Keratinocyte (primary cell): ENCODE data around the gene HS3ST3A1. TPM values are rescaled to one million over a fixed set of nuclear protein-coding genes. Genes with fewer than 3 reads are reported as not detected.
"Not testable (repeated sequence)": the region's sequence is repeated elsewhere in the genome, so short reads cannot be mapped to it uniquely, and the experiment has no call there.

Experiments
- DNase-seq: peaks from one replicate; pipeline ENCODE4 v3.0.0-alpha.2; 2011; ENCODE audit warnings: low read depth, missing footprints, low spot score
- FAIRE-seq: peaks from 2 replicates; lab custom pipeline; 2011; peaks lifted over from hg19 to GRCh38; lab: Jason Lieb, UNC
- H2AFZ ChIP-seq: 2 replicates; pipeline ENCODE4 v1.6.0; 2012; ENCODE audit warnings: low read length, control low read depth, inconsistent platforms; ENCODE audit not compliant: control insufficient read depth
- H3K27ac ChIP-seq: 2 replicates; pipeline ENCODE4 v1.5.1; 2011; ENCODE audit warnings: low read length; ENCODE audit not compliant: control insufficient read depth, insufficient read depth
- H3K27me3 ChIP-seq: 3 replicates; pipeline ENCODE4 v1.6.0; 2011; ENCODE audit warnings: low read length; ENCODE audit not compliant: control insufficient read depth, insufficient read depth; ENCODE audit errors: extremely low read depth
- H3K36me3 ChIP-seq, 2 experiments: 2 replicates in 1 of 2; 3 replicates in 1 of 2; pipeline ENCODE4 v1.5.1; 2011; ENCODE audit warnings: low read length in 2 of 2, mild to moderate bottlenecking in 1 of 2; ENCODE audit not compliant: control insufficient read depth in 2 of 2, insufficient read depth in 2 of 2; ENCODE audit errors: extremely low read depth in 1 of 2
- H3K4me1 ChIP-seq: 3 replicates; pipeline ENCODE4 v1.5.1; 2011; ENCODE audit warnings: low read length; ENCODE audit not compliant: control insufficient read depth, insufficient read depth; ENCODE audit errors: extremely low read depth
- H3K4me2 ChIP-seq: 3 replicates; pipeline ENCODE4 v1.6.0; 2011; ENCODE audit warnings: low read depth, low read length; ENCODE audit not compliant: control insufficient read depth, insufficient read depth; ENCODE audit errors: extremely low read depth
- H3K4me3 ChIP-seq, 3 experiments: fragments of 200-600 bp in 1 of 3; sonication (generic) in 1 of 3; 2 replicates in 2 of 3; 3 replicates in 1 of 3; pipeline ENCODE4 v1.5.1; 2011 to 2016; ENCODE audit warnings: low read length in 3 of 3, mild to moderate bottlenecking in 3 of 3, control low read depth in 2 of 3, inconsistent platforms in 1 of 3, low read depth in 1 of 3, mixed read lengths in 1 of 3, mixed run types in 1 of 3, moderate library complexity in 1 of 3; ENCODE audit not compliant: control insufficient read depth in 2 of 3, insufficient read depth in 2 of 3; ENCODE audit errors: extremely low read depth in 1 of 3
- H3K79me2 ChIP-seq: 2 replicates; pipeline ENCODE4 v1.6.0; 2012; ENCODE audit warnings: low read length; ENCODE audit not compliant: control insufficient read depth, insufficient read depth
- H3K9ac ChIP-seq: 3 replicates; pipeline ENCODE4 v1.6.0; 2011; ENCODE audit warnings: low read length; ENCODE audit not compliant: control insufficient read depth, insufficient read depth; ENCODE audit errors: extremely low read depth
- H3K9me1 ChIP-seq: 3 replicates; pipeline ENCODE4 v1.6.0; 2011; ENCODE audit warnings: low read length; ENCODE audit not compliant: control insufficient read depth, insufficient read depth; ENCODE audit errors: extremely low read depth
- H3K9me3 ChIP-seq: 2 replicates; pipeline ENCODE4 v1.5.1; 2012; ENCODE audit warnings: low read depth, low read length; ENCODE audit not compliant: control insufficient read depth
- H4K20me1 ChIP-seq: 3 replicates; pipeline ENCODE4 v1.6.0; 2011; ENCODE audit warnings: low read length; ENCODE audit not compliant: control insufficient read depth, insufficient read depth; ENCODE audit errors: extremely low read depth
- EZH2 ChIP-seq: IDR thresholded peaks from one replicate; pipeline ENCODE4 v1.6.1; 2012; ENCODE audit warnings: inconsistent platforms, mild to moderate bottlenecking, low read length, moderate library complexity
- dilution Hi-C: fragments of 300-500 bp; cut with MboI; formaldehyde crosslinking; loops from one replicate; pipeline ENCODE4 v1.7.0; 2020; ENCODE audit warnings: low sequenced_read_pairs; ENCODE audit not compliant: extremely low pct_ligation_motif_present
- polyA plus RNA-seq, 5 experiments: library from polyadenylated mRNA; depleted of rRNA in 3 of 5; stranded (reverse) in 3 of 5; stranded (forward) in 1 of 5; unstranded in 1 of 5; fragments of >200 nt; gene quantifications; 1 replicate in 1 of 5; 2 replicates in 3 of 5; 3 replicates in 1 of 5; pipeline versions ENCODE4 v1.2.1 to v1.2.3, GENCODE V29; 2011 to 2012; ENCODE audit warnings: missing spikeins in 2 of 5, low read depth in 1 of 5, low replicate concordance in 1 of 5
- TF ChIP-seq, protein P1 (sequence below), 3 experiments: IDR thresholded peaks in 1 of 3; conservative IDR thresholded peaks in 1 of 3; optimal IDR thresholded peaks in 1 of 3; 2 replicates in 2 of 3; 3 replicates in 1 of 3; pipeline versions ENCODE3 to v1.5.1; 2011; ENCODE audit warnings: low read length in 3 of 3, mild to moderate bottlenecking in 3 of 3, moderate library complexity in 2 of 3, control low read depth in 1 of 3, inconsistent platforms in 1 of 3; ENCODE audit not compliant: insufficient read depth in 2 of 3; ENCODE audit errors: extremely low read depth in 1 of 3

HS3ST3A1 gene
- polyA plus RNA-seq, 1 donor (not counting 4 experiments of a cell fraction or from before 2014, with no cell fraction given) = 0.04 TPM

DNA sequence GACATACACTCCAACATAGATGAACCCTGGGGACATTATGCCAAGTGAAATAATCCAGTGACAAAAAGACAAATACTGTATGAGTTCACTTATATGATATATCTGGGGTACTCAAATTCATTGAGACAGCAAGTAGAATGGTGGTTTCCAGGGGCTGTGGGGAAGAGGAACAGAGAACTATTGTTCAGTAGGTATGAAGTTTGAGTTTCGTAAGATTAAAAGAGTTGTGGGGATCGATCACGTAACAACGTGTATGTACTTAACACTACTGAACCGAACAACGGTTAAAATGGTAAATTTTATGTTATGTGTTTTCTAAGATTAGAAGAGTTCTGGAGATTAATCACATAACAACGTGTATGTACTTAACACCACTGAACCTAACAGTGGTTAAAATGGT, 100.8 kb downstream of the HS3ST3A1 start:
- Histone ChIP-seq H3K36me3 (no peaks in the 10 kb centered on the region), H3K4me1 (no peaks in the 10 kb centered on the region), H3K27me3 (no peaks in the 10 kb centered on the region), H3K9me1 (no peaks in the 10 kb centered on the region), H3K79me2 (no peaks in the 10 kb centered on the region), H3K27ac (no peak overlapping the region), H4K20me1 (no peaks in the 10 kb centered on the region), H3K9ac (no peak overlapping the region), H2AFZ (no peak overlapping the region), H3K4me3 (no peak overlapping the region), H3K9me3 (no peaks in the 10 kb centered on the region), H3K4me2 (no peak overlapping the region)
- dilution Hi-C loops = no loop called here
- FAIRE-seq (no peak), DNase-seq (no peak)
- TF ChIP-seq EZH2 = no peak

DNA sequence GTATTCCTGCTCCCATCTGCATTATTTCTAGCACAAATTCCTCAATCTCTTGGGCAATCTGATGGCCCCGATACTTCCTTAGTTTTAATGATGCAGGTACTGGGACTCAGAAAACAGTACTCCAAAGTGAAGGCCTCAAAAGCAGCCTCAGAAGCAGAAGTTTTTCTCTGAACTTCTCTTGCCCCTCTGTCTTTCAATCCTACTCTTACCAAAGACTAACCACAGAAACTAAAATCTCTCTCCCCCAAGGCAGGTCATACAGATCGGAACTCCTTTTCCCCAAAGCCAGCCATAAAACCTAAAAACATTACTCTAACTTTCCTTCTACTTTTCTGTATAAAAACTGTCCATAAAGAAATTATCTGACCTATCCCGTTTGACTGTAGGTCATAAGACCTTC, 103.5 kb downstream of the HS3ST3A1 start:
- Histone ChIP-seq H3K9ac (no peak overlapping the region), H3K36me3 (no peaks in the 10 kb centered on the region), H2AFZ (no peak overlapping the region), H3K4me1 (no peaks in the 10 kb centered on the region), H3K79me2 (no peaks in the 10 kb centered on the region), H3K9me3 (no peaks in the 10 kb centered on the region), H3K4me3 (no peak overlapping the region), H3K4me2 (no peak overlapping the region), H3K9me1 (no peaks in the 10 kb centered on the region), H3K27me3 (no peaks in the 10 kb centered on the region), H3K27ac (no peak overlapping the region), H4K20me1 (no peaks in the 10 kb centered on the region)
- FAIRE-seq = no peak
- TF ChIP-seq, protein P1, sequence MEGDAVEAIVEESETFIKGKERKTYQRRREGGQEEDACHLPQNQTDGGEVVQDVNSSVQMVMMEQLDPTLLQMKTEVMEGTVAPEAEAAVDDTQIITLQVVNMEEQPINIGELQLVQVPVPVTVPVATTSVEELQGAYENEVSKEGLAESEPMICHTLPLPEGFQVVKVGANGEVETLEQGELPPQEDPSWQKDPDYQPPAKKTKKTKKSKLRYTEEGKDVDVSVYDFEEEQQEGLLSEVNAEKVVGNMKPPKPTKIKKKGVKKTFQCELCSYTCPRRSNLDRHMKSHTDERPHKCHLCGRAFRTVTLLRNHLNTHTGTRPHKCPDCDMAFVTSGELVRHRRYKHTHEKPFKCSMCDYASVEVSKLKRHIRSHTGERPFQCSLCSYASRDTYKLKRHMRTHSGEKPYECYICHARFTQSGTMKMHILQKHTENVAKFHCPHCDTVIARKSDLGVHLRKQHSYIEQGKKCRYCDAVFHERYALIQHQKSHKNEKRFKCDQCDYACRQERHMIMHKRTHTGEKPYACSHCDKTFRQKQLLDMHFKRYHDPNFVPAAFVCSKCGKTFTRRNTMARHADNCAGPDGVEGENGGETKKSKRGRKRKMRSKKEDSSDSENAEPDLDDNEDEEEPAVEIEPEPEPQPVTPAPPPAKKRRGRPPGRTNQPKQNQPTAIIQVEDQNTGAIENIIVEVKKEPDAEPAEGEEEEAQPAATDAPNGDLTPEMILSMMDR (optimal IDR thresholded peaks at IDR 0.05 in 1 of 3, IDR thresholded peaks at IDR 0.05 in 1 of 3, conservative IDR thresholded peaks at IDR 0.05 in 1 of 3; ENCODE audit: extremely low read depth in 1 of 3, insufficient read depth in 2 of 3, low read length in 3 of 3) = no peak
- TF ChIP-seq EZH2 = no peak
- dilution Hi-C loops = no loop called here
- DNase-seq = no peak

DNA sequence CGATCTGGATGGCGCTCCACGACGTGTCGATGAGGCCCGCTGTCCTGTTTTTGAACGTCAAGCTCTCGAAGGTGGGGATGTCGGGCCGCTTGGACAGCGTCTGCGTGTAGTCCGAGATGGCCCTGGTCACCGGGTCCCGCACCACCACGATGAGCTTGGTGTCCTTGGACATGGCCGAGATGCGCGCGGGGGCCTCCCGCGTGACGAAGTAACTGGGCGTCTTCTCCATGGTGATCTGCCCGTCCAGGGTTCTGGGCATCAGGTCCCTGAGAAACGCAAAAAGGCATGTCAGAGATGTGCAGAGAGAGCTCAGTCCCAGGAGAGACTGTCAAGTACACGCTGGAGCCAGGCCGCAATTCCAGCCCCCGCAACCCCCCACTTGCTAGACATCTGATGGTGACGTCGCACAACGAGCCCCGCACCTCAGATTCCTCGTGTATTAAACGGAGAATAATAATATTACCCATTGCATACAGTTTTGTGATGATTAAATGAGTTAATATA, 105.1 kb downstream of the HS3ST3A1 start:
- H3K79me2 ChIP-seq, H3K27ac ChIP-seq, H3K9ac ChIP-seq, H3K4me3 ChIP-seq, DNase-seq, H3K9me1 ChIP-seq, H4K20me1 ChIP-seq, FAIRE-seq, dilution Hi-C loops, H3K27me3 ChIP-seq, H3K4me2 ChIP-seq, H3K36me3 ChIP-seq, H3K4me1 ChIP-seq, H3K9me3 ChIP-seq, H2AFZ ChIP-seq: not testable (repeated sequence)
